ENCODE results near the gene SIGLEC15.
"Not testable (repeated sequence)": the region's sequence is repeated elsewhere in the genome, so short reads cannot be mapped to it uniquely, and the experiment has no call there.

Gene SIGLEC15

GRCh38 chr18:45825258-45826044 lies at the start of gene SIGLEC15:
SIGLEC15 (plus strand) TSS chr18:45825675; CDS start chr18:45825729, 54 bp downstream.
- no peak for DNase-seq

- no peak for DNase-seq
Measured at GRCh38 chr18:45775743-45776142, 49.7 kb upstream of the SIGLEC15 start.

- no peak for DNase-seq
Measured at GRCh38 chr18:45777393-45777792, 48.1 kb upstream of the SIGLEC15 start.

GRCh38 chr18:45780568-45780967 lies 44.9 kb upstream of the SIGLEC15 start:
- DNase-seq = no peak

- no peak for DNase-seq
Measured at GRCh38 chr18:45782662-45783061, 42.8 kb upstream of the SIGLEC15 start.

GRCh38 chr18:45783097-45784075 lies 42.1 kb upstream of the SIGLEC15 start:
- DNase-seq = no peak

GRCh38 chr18:45785134-45785533 lies 40.3 kb upstream of the SIGLEC15 start:
- DNase-seq = no peak

GRCh38 chr18:45786941-45787340 lies 38.5 kb upstream of the SIGLEC15 start:
- no peak for DNase-seq

- no peak for DNase-seq
Measured at GRCh38 chr18:45787346-45787745, 38.1 kb upstream of the SIGLEC15 start.

GRCh38 chr18:45788861-45789260 lies 36.6 kb upstream of the SIGLEC15 start:
- no peak for DNase-seq

- DNase-seq = no peak
Measured at GRCh38 chr18:45792506-45793263, 32.8 kb upstream of the SIGLEC15 start.

- DNase-seq = no peak
Measured at GRCh38 chr18:45793264-45793965, 32.1 kb upstream of the SIGLEC15 start.

GRCh38 chr18:45801416-45802004 lies 24.0 kb upstream of the SIGLEC15 start:
- DNase-seq = no peak

GRCh38 chr18:45802814-45803492 lies 22.5 kb upstream of the SIGLEC15 start:
- DNase-seq = no peak

GRCh38 chr18:45805551-45805950 lies 19.9 kb upstream of the SIGLEC15 start:
- no peak for DNase-seq

GRCh38 chr18:45806226-45806625 lies 19.2 kb upstream of the SIGLEC15 start:
- DNase-seq = no peak

GRCh38 chr18:45807144-45807543 lies 18.3 kb upstream of the SIGLEC15 start:
- DNase-seq = not testable (repeated sequence)

GRCh38 chr18:45814733-45815132 lies 10.7 kb upstream of the SIGLEC15 start:
- not testable (repeated sequence) for DNase-seq

GRCh38 chr18:45817543-45817942 lies 7.9 kb upstream of the SIGLEC15 start:
- no peak for DNase-seq

GRCh38 chr18:45818765-45819164 lies 6.7 kb upstream of the SIGLEC15 start:
- not testable (repeated sequence) for DNase-seq

- no peak for DNase-seq
Measured at GRCh38 chr18:45820106-45820745, 5.2 kb upstream of the SIGLEC15 start.
